GM12892 (cell line): ENCODE results near the gene PPP2R1B.

Experiments
- POLR2A ChIP-seq: IDR thresholded peaks from 2 replicates; pipeline ENCODE4 v1.6.1; 2011; ENCODE audit warnings: low read depth, low read length, control low read depth
- TAF1 ChIP-seq: IDR thresholded peaks from 2 replicates; pipeline ENCODE4 v1.6.1; 2011; ENCODE audit warnings: low read depth, mild to moderate bottlenecking, control low read depth, low read length, borderline replicate concordance

GRCh38 chr11:111684251-111684650, 81.9 kb downstream of the PPP2R1B start:
- TF ChIP-seq POLR2A (no peak), TAF1 (no peak)
